KOPT-K1 (cell line): Measurements from ENCODE around the gene HOXB7.

Experiments
- H3K27ac ChIP-seq: fragments of 200-600 bp; sonication (generic); 2 replicates; pipeline ENCODE4 v1.5.1; 2016; ENCODE audit warnings: antibody characterized with exemption, mild to moderate bottlenecking, low read depth, low read length; ENCODE audit not compliant: poor library complexity, severe bottlenecking
- H3K36me3 ChIP-seq: fragments of 200-600 bp; sonication (generic); 2 replicates; pipeline ENCODE4 v1.5.1; 2017; ENCODE audit warnings: antibody characterized with exemption, mild to moderate bottlenecking, low read length, moderate library complexity; ENCODE audit not compliant: insufficient read depth
- H3K9me3 ChIP-seq: fragments of 200-600 bp; sonication (generic); 2 replicates; pipeline ENCODE4 v1.5.1; 2017; ENCODE audit warnings: antibody characterized with exemption, low read length, mild to moderate bottlenecking; ENCODE audit not compliant: insufficient read depth, poor library complexity, severe bottlenecking

HOXB7 gene

GRCh38 chr17:48609033-48609432 is 1.8 kb downstream of the HOXB7 start:
- Histone ChIP-seq H3K9me3 (no peaks in the 10 kb centered on the region), H3K36me3 (no peaks in the 10 kb centered on the region), H3K27ac (no peak overlapping the region)

DNA sequence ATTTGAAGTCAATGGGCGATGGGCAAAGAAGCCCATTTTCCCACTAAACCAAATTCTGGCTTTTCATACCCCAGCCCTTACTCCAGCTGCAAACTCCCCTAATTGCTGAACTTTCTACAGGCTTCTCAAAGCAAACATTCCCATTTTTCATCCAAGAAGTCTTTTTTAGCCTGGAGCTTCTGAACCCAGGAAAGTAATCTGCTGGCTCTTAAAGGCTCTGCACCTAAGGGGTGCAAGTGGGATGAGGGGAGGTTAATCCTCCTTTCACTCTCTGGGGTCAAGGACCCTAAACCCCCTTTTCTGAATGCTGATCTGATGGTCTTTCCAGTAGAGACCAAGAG is 2.4 kb downstream of the HOXB7 start:
- H3K27ac ChIP-seq, result no peak overlapping the region

GRCh38 chr17:48606892-48607614 is 3.8 kb downstream of the HOXB7 start:
- Histone ChIP-seq H3K27ac (no peak overlapping the region), H3K9me3 (no peaks in the 10 kb centered on the region), H3K36me3 (no peaks in the 10 kb centered on the region)

More for the DNA sequence above, 2.4 kb downstream of the HOXB7 start:
- Histone ChIP-seq H3K9me3 (no peaks in the 10 kb centered on the region), H3K36me3 (no peaks in the 10 kb centered on the region)

DNA sequence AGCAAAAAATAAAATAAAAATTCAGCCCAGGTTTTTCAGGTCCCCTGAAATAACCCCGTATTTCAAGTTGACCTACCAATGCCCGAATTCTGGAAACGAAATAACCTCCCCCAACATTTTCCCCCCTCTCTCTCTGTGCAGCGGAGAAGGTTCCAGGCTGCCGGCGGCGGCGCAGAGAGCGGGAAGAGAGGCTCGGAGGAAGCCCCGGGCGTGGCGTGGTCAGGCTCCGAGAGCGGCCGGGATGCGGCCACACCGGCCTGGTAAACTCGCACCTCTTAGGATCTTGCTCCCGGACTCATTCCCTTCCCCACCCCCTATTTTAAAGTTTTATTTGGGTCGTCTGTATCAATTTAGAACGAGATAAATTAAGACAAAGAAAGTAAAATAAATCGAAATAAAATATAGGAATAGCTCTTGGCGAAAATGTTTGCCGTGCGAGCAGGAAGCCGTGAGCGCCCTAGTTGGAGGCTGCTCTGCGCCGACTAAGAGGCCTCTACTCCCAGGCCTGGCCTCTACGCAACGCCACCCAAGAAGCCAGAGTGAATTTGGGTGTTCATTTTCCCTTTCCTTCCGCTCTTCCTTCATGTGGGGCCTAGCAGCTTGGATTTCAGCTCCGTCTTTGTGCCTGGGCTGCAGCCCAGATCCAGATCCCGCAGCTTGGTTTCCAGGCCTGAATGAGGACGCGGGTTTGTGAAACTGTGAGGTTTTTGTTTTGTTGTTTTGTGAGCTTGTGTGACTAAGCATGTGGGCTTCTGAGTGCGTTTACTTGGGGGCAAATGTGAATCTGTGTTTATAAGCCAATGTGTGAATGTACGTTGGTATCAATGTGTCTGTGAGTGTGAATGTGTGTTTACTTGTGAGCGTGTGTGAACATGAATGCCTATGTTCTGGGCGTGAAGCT is 4.6 kb downstream of the HOXB7 start:
- Histone ChIP-seq H3K27ac (no peak overlapping the region), H3K9me3 (no peaks in the 10 kb centered on the region), H3K36me3 (no peaks in the 10 kb centered on the region)

- H3K27ac ChIP-seq, result no peak overlapping the region
- no peaks in the 10 kb centered on the region for H3K36me3 ChIP-seq
- no peaks in the 10 kb centered on the region for H3K9me3 ChIP-seq
Observed at GRCh38 chr17:48605409-48605919, 5.4 kb downstream of the HOXB7 start.

DNA sequence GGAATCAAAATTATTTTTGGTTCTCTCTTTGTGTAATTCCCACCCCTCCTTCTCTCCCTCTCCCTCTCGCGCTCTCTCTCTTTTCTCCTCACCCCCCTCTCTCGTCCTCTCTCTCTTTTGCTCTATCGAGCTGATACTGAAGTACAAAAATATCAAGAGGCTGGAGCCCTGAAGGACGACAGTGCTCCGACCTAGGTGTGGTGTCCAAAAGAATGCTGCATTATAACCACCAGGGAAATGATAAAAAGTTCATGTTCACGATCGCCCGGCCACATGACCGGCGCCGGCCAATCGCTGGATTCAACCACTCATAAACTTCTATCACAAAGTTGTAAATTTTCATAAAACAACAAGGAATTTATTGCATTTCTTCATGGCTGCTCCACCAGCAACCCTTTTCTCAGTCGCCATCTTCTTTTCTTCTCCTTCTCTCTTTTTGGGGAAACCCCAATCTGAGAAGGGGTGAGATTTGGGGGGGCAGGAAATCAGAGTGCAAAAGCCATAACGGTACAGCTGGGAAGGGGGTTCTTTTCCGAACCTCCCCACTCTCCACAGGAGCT is 6.0 kb downstream of the HOXB7 start, which contains the start of gene HOXB6:
TSS of gene HOXB6 (minus strand) at position 217 of the 560 bp plus-strand sequence. CDS start 6,836 bp downstream, outside the sequence.
- Histone ChIP-seq H3K9me3 (no peaks in the 10 kb centered on the region), H3K36me3 (no peaks in the 10 kb centered on the region), H3K27ac (no peak within 1 kb of the TSS)

GRCh38 chr17:48603959-48604769 is 6.7 kb downstream of the HOXB7 start:
- H3K36me3 ChIP-seq, result no peaks in the 10 kb centered on the region
- H3K9me3 ChIP-seq, result no peaks in the 10 kb centered on the region
- no peak overlapping the region for H3K27ac ChIP-seq

DNA sequence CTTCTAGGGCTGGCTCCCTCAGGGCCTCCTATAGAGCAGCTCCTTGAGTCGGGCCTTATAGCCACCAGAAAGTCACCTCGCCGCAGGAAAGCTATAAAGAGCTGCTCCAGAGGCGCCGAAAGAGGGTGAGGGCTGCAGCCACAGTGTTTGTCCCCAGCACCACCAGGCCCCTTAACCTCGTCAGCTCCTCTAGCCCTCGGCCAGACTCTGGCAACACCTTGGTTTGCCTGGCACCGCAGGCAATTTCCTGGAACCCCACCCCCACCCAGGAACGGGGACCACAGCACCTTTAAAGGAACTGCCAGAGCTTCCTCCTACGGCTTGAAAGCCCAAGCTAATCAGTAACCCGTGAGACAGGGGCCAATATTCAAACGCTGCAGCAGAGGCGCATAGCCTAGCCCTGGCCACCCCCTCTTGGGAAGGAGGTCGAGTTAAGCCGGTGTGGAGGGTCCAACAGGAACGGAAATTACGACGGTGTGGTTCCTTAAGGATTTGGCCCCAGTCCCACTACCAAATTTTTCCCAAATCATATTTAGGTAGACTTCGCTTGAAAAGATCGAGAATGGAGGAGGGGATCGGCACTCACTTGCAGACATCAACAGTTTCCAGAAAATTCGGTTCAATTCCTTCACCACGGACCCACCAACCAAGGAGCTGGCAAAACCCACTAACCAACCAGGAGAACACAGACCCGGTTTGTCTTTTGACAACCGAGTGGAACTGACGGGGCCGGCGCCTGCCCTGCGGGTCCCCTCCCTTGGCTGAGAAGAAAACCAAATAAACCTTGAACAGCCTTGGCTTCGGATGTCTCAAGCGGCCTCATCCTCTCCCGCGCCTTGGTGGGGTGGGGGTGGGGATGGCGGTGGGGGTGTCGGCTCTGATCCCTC is 9.0 kb downstream of the HOXB7 start:
- no peaks in the 10 kb centered on the region for H3K36me3 ChIP-seq
- H3K9me3 ChIP-seq, result no peaks in the 10 kb centered on the region
- no peak overlapping the region for H3K27ac ChIP-seq

DNA sequence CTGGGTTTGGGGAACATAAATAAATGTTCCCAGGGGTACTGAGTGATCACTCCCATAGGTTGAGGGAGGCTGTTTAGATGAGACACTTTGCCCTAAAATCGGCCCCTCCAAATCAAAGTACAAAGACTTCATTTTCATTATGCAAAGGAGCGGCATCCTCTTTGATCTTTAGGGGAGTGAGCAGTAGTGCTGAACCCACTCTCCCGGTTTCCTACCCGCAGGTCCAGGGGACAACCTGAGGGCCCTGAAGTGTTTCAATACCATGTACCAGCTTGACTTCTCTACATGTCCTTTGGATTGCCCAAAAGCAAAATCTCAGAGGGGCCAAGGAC is 9.6 kb downstream of the HOXB7 start:
- Histone ChIP-seq H3K36me3 (no peaks in the 10 kb centered on the region), H3K9me3 (no peaks in the 10 kb centered on the region), H3K27ac (no peak overlapping the region)

GRCh38 chr17:48600244-48601098 is 10.3 kb downstream of the HOXB7 start:
- Histone ChIP-seq H3K36me3 (no peaks in the 10 kb centered on the region), H3K27ac (no peak overlapping the region)

GRCh38 chr17:48599354-48599753 is 11.5 kb downstream of the HOXB7 start:
- Histone ChIP-seq H3K36me3 (no peaks in the 10 kb centered on the region), H3K27ac (no peak overlapping the region), H3K9me3 (no peaks in the 10 kb centered on the region)

More at GRCh38 chr17:48600244-48601098, 10.3 kb downstream of the HOXB7 start:
- H3K9me3 ChIP-seq, result no peaks in the 10 kb centered on the region

DNA sequence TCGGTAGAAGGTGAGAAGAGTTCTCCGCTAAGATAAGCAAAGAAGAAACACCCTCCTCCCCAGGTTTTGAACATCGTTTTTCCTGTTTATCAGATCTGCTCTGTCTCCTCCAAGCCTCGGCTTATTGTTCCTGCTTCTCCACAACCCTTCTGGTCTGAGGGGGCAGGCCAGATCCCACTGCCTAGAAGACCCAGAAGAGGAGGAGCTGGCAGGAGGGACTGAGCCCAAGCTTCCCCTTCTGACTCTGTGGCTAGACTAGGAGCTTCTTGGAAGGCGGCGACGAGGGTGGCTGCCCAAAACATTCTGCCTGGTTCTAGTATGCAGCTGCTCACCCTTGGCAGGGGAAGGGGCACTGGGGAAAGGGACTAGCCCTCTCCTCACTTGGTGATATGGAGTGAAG is 12.1 kb downstream of the HOXB7 start:
- Histone ChIP-seq H3K27ac (no peak overlapping the region), H3K36me3 (no peaks in the 10 kb centered on the region), H3K9me3 (no peaks in the 10 kb centered on the region)
